Measurements from ENCODE around the gene CCDC33. TPM values are rescaled to one million over a fixed set of nuclear protein-coding genes. Genes with fewer than 3 reads are reported as not detected.
"Not testable (repeated sequence)": the region's sequence is repeated elsewhere in the genome, so short reads cannot be mapped to it uniquely, and the experiment has no call there.

The CCDC33 gene
- total RNA-seq, 2 experiments from 2014 or later = 0.17 TPM; not detected in 1

DNA sequence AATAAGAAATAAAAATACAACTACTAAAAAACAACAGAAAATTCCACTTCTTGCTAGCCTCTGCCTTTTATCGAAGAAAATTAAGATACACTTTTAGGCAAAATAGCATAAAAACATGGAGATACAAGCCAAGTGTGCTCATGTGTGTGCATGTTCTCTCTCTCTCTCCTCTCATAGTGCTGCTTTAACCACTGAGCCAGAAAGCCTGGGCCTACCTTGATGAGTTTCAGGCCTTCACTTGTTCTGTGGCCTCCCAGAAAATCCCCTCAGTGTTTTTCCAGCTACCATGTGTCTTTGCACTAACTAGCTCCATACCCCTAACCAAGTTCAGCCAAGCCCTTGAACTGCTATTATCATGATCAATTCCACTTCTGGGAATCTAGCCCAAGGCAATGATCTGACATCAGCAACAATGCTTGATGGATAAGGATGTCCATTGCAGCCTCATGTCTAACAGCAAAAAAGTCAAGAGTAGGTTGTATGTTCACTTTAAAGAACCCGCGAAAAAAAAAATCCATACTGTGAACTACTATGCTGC, 113.2 kb downstream of the CCDC33 start:
- DNase-seq (no peak), ATAC-seq (ENCODE audit: low read depth) (no peak)
- peaks cover 10% of the 10 kb centered on the region for H3K4me1 Mint-ChIP-seq
- no peak overlapping the region for H3K27ac Mint-ChIP-seq
- H3K9me3 Mint-ChIP-seq = peaks cover 2% of the 10 kb centered on the region
- H3K27me3 Mint-ChIP-seq = peaks cover 11% of the 10 kb centered on the region
- no peak overlapping the region for H3K4me3 Mint-ChIP-seq
- H3K36me3 Mint-ChIP-seq = no peaks in the 10 kb centered on the region
- POLR2A ChIA-PET = no interaction called here

DNA sequence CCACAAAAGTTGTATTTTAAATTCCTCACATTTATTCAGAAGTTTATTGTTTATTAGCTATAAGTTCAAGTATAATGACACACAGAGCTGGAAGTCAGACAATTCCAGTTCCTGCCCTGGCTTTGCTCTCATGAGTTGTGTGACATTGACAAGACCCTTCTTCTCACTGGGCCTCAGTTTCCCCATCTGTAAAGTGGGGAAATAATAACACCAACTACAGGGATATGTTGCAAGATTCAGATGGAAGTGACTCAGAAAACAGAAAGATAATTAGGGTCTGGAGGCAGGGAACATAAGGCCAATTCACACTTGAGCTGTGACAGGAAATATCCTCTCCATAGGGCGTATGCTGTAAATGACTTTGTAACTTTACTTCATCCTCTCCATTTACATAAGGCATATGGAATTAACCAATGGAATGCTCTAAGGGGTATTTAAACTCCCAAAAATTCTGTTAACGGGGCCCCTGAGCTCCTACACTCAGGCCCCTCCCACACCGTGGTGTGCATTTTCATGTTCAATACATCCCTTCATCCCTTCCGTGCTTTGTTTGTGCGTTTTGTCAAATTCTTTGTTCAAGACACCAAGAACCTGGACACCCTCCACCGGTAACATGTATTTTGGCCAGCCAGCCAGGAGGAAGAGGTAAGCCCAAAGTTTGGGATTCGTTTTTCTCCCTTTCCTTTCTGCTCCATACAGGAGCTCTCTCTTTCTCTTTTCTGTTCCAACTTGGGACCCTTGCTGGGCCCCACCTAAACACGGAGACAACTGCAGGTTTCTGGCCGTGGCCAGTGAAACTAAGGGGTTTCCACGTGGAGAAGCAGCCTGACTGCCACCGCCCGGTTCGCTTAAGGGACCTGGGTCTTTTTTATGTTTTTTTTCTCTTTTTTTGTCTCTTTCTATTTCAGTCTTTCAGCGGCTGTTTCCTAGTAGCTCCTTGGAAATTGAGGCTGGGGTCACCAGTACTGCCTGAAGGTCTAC, 114.5 kb downstream of the CCDC33 start:
- Mint-ChIP-seq H3K27ac (no peak overlapping the region), H3K27me3 (peaks cover 19% of the 10 kb centered on the region), H3K36me3 (peaks cover 1% of the 10 kb centered on the region), H3K4me1 (peaks cover 4% of the 10 kb centered on the region), H3K9me3 (peaks cover 9% of the 10 kb centered on the region), H3K4me3 (no peak overlapping the region)
- POLR2A ChIA-PET = interaction anchor here (0.6 kb wide), 1 partner anchor 19 kb away, joined by 3 read pairs; no protein-coding TSS in a partner anchor
- no peak for ATAC-seq (ENCODE audit: low read depth)
- DNase-seq = no peak

GRCh38 chr15:74351670-74352069, 115.5 kb downstream of the CCDC33 start:
- Mint-ChIP-seq H3K36me3 (peaks cover 1% of the 10 kb centered on the region), H3K27me3 (peaks cover 19% of the 10 kb centered on the region), H3K27ac (no peak overlapping the region), H3K4me3 (no peak overlapping the region), H3K4me1 (peaks cover 2% of the 10 kb centered on the region), H3K9me3 (peaks cover 9% of the 10 kb centered on the region)
- DNase-seq = no peak
- POLR2A ChIA-PET = no interaction called here
- ATAC-seq (ENCODE audit: low read depth) = no peak

GRCh38 chr15:74352393-74352910, 116.3 kb downstream of the CCDC33 start:
- Mint-ChIP-seq H3K27me3 (peaks cover 19% of the 10 kb centered on the region), H3K27ac (no peak overlapping the region)
- POLR2A ChIA-PET = no interaction called here

GRCh38 chr15:74353992-74354391, 117.9 kb downstream of the CCDC33 start:
- H3K27me3 Mint-ChIP-seq = peaks cover 19% of the 10 kb centered on the region
- H3K4me1 Mint-ChIP-seq; H3K4me3 Mint-ChIP-seq; DNase-seq; H3K36me3 Mint-ChIP-seq; ATAC-seq (ENCODE audit: low read depth); H3K9me3 Mint-ChIP-seq; POLR2A ChIA-PET; H3K27ac Mint-ChIP-seq: not testable (repeated sequence)

More at GRCh38 chr15:74352393-74352910, 116.3 kb downstream of the CCDC33 start:
- DNase-seq (no peak), ATAC-seq (ENCODE audit: low read depth) (no peak)
- H3K4me1 Mint-ChIP-seq = peaks cover 2% of the 10 kb centered on the region
- H3K4me3 Mint-ChIP-seq = no peak overlapping the region
- H3K36me3 Mint-ChIP-seq = peaks cover 1% of the 10 kb centered on the region
- H3K9me3 Mint-ChIP-seq = peaks cover 9% of the 10 kb centered on the region

DNA sequence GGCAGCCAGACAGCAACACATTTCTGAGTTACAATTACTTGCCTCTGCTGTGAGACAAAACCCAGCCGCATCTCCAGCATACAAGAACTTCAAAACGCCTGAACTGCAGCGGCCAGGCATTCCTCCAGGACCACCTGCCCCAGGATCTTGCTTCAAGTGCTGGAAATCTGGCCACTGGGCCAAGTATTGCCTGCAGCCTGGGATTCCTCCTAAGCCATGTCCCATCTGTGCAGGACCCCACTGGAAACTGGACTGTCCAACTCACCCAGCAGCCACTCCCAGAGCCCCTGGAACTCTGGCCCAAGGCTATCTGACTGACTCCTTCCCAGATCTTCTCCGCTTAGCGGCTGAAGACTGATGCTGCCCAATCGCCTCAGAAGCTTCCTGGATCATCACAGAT, 119.9 kb downstream of the CCDC33 start:
- H3K27ac Mint-ChIP-seq; H3K36me3 Mint-ChIP-seq; DNase-seq; ATAC-seq (ENCODE audit: low read depth); POLR2A ChIA-PET; H3K4me3 Mint-ChIP-seq; H3K9me3 Mint-ChIP-seq; H3K4me1 Mint-ChIP-seq: not testable (repeated sequence)
- peaks cover 19% of the 10 kb centered on the region for H3K27me3 Mint-ChIP-seq

DNA sequence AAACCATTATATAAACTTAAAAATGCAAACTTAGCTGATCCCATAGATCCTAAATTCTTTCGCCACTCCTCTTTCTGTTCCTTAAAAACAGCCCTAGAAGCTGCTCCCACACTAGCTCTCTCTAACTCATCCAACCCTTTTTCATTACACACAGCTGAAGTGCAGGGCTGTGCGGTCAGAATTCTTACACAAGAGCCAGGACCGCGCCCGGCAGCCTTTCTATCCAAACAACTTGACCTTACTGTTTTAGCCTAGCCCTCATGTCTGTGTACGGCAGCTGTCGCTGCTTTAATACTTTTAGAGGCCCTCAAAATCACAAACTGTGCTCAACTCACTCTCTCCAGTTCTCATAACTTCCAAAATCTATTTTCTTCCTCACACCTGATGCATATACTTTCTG, 121.4 kb downstream of the CCDC33 start:
- DNase-seq; H3K9me3 Mint-ChIP-seq; H3K4me3 Mint-ChIP-seq; POLR2A ChIA-PET; ATAC-seq (ENCODE audit: low read depth); H3K27ac Mint-ChIP-seq; H3K36me3 Mint-ChIP-seq; H3K4me1 Mint-ChIP-seq: not testable (repeated sequence)
- peaks cover 23% of the 10 kb centered on the region for H3K27me3 Mint-ChIP-seq

DNA sequence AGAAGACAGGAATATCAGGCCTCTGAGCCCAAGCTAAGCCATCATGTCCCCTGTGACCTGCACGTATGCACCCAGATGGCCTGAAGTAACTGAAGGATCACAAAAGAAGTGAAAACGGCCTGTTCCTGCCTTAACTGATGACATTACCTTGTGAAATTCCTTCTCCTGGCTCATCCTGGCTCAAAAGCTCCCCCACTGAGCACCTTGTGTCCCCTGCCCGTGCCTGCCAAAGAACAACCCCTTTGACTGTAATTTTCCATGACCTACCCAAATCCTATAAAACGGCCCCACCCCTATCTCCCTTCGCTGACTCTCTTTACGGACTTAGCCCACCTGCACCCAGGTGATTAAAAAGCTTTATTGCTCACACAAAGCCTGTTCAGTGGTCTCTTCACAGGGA, 123.2 kb downstream of the CCDC33 start:
- H3K4me1 Mint-ChIP-seq; ATAC-seq (ENCODE audit: low read depth); DNase-seq; H3K36me3 Mint-ChIP-seq; H3K27ac Mint-ChIP-seq; H3K9me3 Mint-ChIP-seq; POLR2A ChIA-PET; H3K4me3 Mint-ChIP-seq: not testable (repeated sequence)
- peaks cover 33% of the 10 kb centered on the region for H3K27me3 Mint-ChIP-seq

DNA sequence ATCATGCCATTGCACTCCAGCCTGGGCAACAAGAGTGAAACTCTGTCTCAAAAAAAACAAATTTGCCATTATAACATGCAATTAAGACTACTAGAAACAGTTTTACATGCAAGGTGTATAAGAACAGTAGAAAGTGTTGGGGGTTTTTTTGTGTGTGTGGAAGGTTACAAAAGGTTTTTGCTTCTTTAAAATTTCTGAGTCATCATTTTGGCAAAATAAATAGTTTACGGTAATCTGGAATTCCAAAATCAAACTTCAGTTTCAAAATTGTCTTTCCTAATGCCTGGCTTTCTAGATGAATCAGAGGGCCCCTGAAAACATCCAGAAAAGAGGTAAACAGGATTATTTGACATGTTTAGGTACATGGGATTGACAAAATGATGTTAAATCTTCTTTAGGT, 124.7 kb downstream of the CCDC33 start:
- ATAC-seq (ENCODE audit: low read depth); H3K9me3 Mint-ChIP-seq: not testable (repeated sequence)

DNA sequence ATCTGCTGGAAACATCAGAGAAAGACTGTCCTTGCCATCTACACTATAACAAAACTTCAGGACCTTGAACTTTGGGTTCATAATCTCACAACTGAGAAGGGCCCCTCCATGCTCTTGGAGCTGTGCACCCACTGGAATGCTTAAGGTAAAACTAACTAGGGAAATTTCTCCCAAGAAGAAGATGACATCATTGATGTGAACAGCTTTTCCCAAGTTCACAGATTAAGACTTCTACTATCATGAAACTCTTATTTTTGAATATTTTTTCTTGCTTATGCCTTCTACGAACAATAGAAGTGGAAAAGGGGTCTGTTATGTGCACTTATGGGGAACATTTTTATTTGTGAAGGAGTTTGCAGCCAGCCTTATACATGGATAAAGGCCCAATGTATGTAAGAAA, 126.4 kb downstream of the CCDC33 start:
- POLR2A ChIA-PET = no interaction called here
- ATAC-seq (ENCODE audit: low read depth) (no peak), DNase-seq (no peak)
- H3K27me3 Mint-ChIP-seq = peaks cover 45% of the 10 kb centered on the region
- H3K4me1 Mint-ChIP-seq = peaks cover 4% of the 10 kb centered on the region
- no peaks in the 10 kb centered on the region for H3K36me3 Mint-ChIP-seq
- no peak overlapping the region for H3K4me3 Mint-ChIP-seq
- H3K27ac Mint-ChIP-seq = no peak overlapping the region
- no peaks in the 10 kb centered on the region for H3K9me3 Mint-ChIP-seq

More for the DNA sequence above, 124.7 kb downstream of the CCDC33 start:
- DNase-seq, POLR2A ChIA-PET, H3K4me3 Mint-ChIP-seq, H3K36me3 Mint-ChIP-seq, H3K27ac Mint-ChIP-seq, H3K4me1 Mint-ChIP-seq: not testable (repeated sequence)
- H3K27me3 Mint-ChIP-seq = peaks cover 36% of the 10 kb centered on the region

- no peak overlapping the region for H3K27ac Mint-ChIP-seq
- DNase-seq (no peak), ATAC-seq (ENCODE audit: low read depth) (no peak)
- peaks cover 4% of the 10 kb centered on the region for H3K4me1 Mint-ChIP-seq
- peak overlapping the region; percentile 76 for H3K4me3 Mint-ChIP-seq
- H3K27me3 Mint-ChIP-seq = peaks cover 63% of the 10 kb centered on the region
- H3K36me3 Mint-ChIP-seq = no peaks in the 10 kb centered on the region
- H3K9me3 Mint-ChIP-seq = no peaks in the 10 kb centered on the region
- POLR2A ChIA-PET = no interaction called here
Measured at GRCh38 chr15:74364936-74365597, 128.9 kb downstream of the CCDC33 start.

DNA sequence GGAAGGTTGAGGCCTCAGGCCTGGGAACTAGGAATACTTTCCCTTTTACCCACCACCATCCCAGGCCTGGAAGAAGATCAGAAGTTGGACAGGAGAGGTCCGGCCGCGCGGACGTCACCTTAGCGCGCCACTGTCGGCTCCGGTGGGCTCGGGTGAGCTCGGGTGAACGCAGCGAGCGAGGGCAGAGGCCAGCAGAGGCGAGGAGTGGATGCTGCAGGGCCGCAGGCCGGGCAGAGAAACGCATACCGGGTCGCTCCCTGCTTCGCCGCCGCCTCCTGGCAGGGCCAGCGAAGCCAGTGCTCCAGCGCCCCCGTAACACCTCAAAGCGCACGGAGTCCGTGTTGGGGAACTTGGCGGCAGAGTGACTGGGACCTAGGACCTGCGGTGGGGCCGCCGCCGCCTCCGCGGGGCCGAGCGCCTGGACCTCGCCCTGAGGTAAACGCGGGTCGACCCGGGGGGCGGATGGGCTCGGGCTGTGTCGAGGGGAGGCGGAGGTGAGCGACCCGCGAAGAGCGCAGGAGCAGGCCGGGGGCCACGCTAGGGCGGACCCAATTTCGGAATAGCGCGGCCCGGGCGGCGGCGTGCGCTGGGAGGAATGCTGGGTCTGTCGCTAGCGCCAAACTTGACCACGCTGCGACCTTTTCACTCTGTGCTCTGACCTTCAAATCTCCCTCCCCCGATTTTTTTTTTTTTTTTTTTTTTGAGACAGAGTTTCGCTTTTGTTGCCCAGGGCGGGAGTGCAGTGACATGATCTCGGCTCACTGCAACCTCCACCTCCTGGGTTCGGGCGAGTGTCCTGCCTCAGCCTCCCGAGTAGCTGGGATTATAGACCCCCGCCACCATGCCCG, 129.7 kb downstream of the CCDC33 start:
- Mint-ChIP-seq H3K4me1 (peaks cover 4% of the 10 kb centered on the region), H3K27me3 (peaks cover 62% of the 10 kb centered on the region), H3K36me3 (no peaks in the 10 kb centered on the region), H3K9me3 (no peaks in the 10 kb centered on the region), H3K4me3 (peak overlapping the region; percentile 76), H3K27ac (no peak overlapping the region)
- DNase-seq = peak; percentile 61
- POLR2A ChIA-PET = no interaction called here
- peak; percentile 67 for ATAC-seq (ENCODE audit: low read depth)
